Small intestine (tissue), 7 donors: ENCODE measurements around the gene ZGLP1. TPM values are rescaled to one million over a fixed set of nuclear protein-coding genes. Genes with fewer than 3 reads are reported as not detected.
A peak's percentile ranks its signal among the peaks of the same experiment; 100 is the strongest.

Experiments
- DNase-seq, 2 donors: peaks; one replicate each; pipeline versions ENCODE4 v3.0.0 to v3.0.0-alpha.2; 2013
- FAIRE-seq: peaks from 2 replicates; lab custom pipeline; 2012; peaks lifted over from hg19 to GRCh38; lab: Jason Lieb, UNC
- H3K27ac ChIP-seq, 3 donors: one replicate each; pipeline ENCODE4 v1.5.1; 2013; ENCODE audit warnings: low read length in 2 of 3, mild to moderate bottlenecking in 2 of 3, control low read depth in 1 of 3, inconsistent platforms in 1 of 3, low read depth in 1 of 3, moderate library complexity in 1 of 3
- H3K27me3 ChIP-seq, 3 donors: one replicate each; pipeline ENCODE4 v1.6.1; 2013; ENCODE audit warnings: low read length in 3 of 3, inconsistent platforms in 1 of 3; ENCODE audit not compliant: control insufficient read depth in 3 of 3, insufficient read depth in 3 of 3
- H3K36me3 ChIP-seq, 3 donors: one replicate each; pipeline ENCODE4 v1.6.1; 2013; ENCODE audit warnings: low read length in 3 of 3, inconsistent platforms in 1 of 3, low read depth in 1 of 3, mild to moderate bottlenecking in 1 of 3, moderate library complexity in 1 of 3; ENCODE audit not compliant: control insufficient read depth in 3 of 3, insufficient read depth in 2 of 3
- H3K4me1 ChIP-seq, 3 donors: one replicate each; pipeline ENCODE4 v1.6.1; 2013; ENCODE audit warnings: low read length in 2 of 3, inconsistent platforms in 1 of 3, low read depth in 1 of 3, mild to moderate bottlenecking in 1 of 3, moderate library complexity in 1 of 3; ENCODE audit not compliant: control insufficient read depth in 3 of 3, insufficient read depth in 2 of 3
- H3K4me3 ChIP-seq, 3 donors: one replicate each; pipeline ENCODE4 v1.5.1; 2013; ENCODE audit warnings: low read length in 3 of 3, control low read depth in 1 of 3, inconsistent platforms in 1 of 3, low read depth in 1 of 3, mild to moderate bottlenecking in 1 of 3, moderate library complexity in 1 of 3
- H3K9me3 ChIP-seq, 2 donors: one replicate each; pipeline ENCODE4 v1.6.1; 2013; ENCODE audit warnings: low read depth in 1 of 2, low read length in 1 of 2; ENCODE audit not compliant: control insufficient read depth in 2 of 2, insufficient read depth in 1 of 2
- WGBS, 3 donors: extraction: QIAGEN DNeasy Blood & Tissue Kit; methylation state at CpG; one replicate each; pipeline ENCODE4 v1.1.7; 2013; 5-methylcytosine and 5-hydroxymethylcytosine counted together
- polyA plus RNA-seq, 4 donors: library from polyadenylated mRNA; stranded (reverse) in 3 of 4; unstranded in 1 of 4; fragments of 200-250 nt in 3 of 4; fragments of 120-200 nt in 1 of 4; gene quantifications; one replicate each; pipeline versions ENCODE4 v1.2.1 to v1.2.3, GENCODE V29; 2013
- donor health status: healthy with polysubstance abuse.
- donor health status: control.
- donor health status: control.
- donor health status: Bipolar disorder and iron deficiency.
- donor health status: healthy.

The ZGLP1 gene
- polyA plus RNA-seq, 4 donors, result 5.8 to 9.5 (median 7.7) TPM

- FAIRE-seq (no peak), DNase-seq (no peak)
- H3K27me3 ChIP-seq, result peaks cover 0 to 5% (median 0%) of the 10 kb centered on the region in 3 donors
- 74 to 87% (median 76%) methylated on average over 5 of the region's 5 CpGs for WGBS, 3 donors
- no peak overlapping the region for H3K4me3 ChIP-seq
- no peaks in the 10 kb centered on the region for H3K9me3 ChIP-seq
- peaks cover 0 to 25% (median 4%) of the 10 kb centered on the region in 3 donors for H3K36me3 ChIP-seq
- no peaks in the 10 kb centered on the region for H3K4me1 ChIP-seq
- no peak overlapping the region for H3K27ac ChIP-seq
Observed at GRCh38 chr19:10279737-10280442, 29.7 kb downstream of the ZGLP1 start.

- Histone ChIP-seq H3K9me3 (no peaks in the 10 kb centered on the region), H3K4me1 (no peaks in the 10 kb centered on the region), H3K27me3 (peaks cover 0 to 5% (median 0%) of the 10 kb centered on the region in 3 donors), H3K4me3 (no peak overlapping the region), H3K27ac (no peak overlapping the region), H3K36me3 (peaks cover 0 to 19% (median 3%) of the 10 kb centered on the region in 3 donors)
- DNase-seq, result no peak
- FAIRE-seq, result no peak
- 96 to 100% (median 99%) methylated on average over 1 of the region's 1 CpG for WGBS, 3 donors
Observed at GRCh38 chr19:10278935-10279334, 30.7 kb downstream of the ZGLP1 start.

- Histone ChIP-seq H3K4me1 (no peaks in the 10 kb centered on the region), H3K36me3 (peaks cover 0 to 11% (median 3%) of the 10 kb centered on the region in 3 donors), H3K27ac (no peak overlapping the region), H3K4me3 (no peak overlapping the region), H3K27me3 (peaks cover 0 to 5% (median 0%) of the 10 kb centered on the region in 3 donors), H3K9me3 (no peaks in the 10 kb centered on the region)
- 85 to 90% (median 87%) methylated on average over 9 of the region's 9 CpGs for WGBS, 3 donors
- DNase-seq (no peak), FAIRE-seq (no peak)
Observed at GRCh38 chr19:10277795-10278589, 31.6 kb downstream of the ZGLP1 start.

GRCh38 chr19:10274589-10274988 lies 35.0 kb downstream of the ZGLP1 start:
- peaks cover 0 to 33% (median 0%) of the 10 kb centered on the region in 3 donors for H3K27me3 ChIP-seq
- H3K4me1 ChIP-seq, result peaks cover 0 to 16% (median 0%) of the 10 kb centered on the region in 3 donors
- no peak overlapping the region for H3K27ac ChIP-seq
- H3K4me3 ChIP-seq, result no peak overlapping the region
- H3K36me3 ChIP-seq, result peaks cover 0 to 9% (median 3%) of the 10 kb centered on the region in 3 donors
- WGBS, 3 donors, result 83 to 89% (median 87%) methylated on average over 10 of the region's 10 CpGs
- DNase-seq (no peak), FAIRE-seq (no peak)
- no peaks in the 10 kb centered on the region for H3K9me3 ChIP-seq

GRCh38 chr19:10271543-10272086 lies 38.0 kb downstream of the ZGLP1 start:
- Histone ChIP-seq H3K4me3 (peak overlapping the region; percentile 52 to 63 (median 61)), H3K36me3 (peaks cover 0 to 7% (median 3%) of the 10 kb centered on the region in 3 donors), H3K27me3 (peaks cover 0 to 29% (median 0%) of the 10 kb centered on the region in 3 donors), H3K27ac (peak overlapping the region in 2 of 3 donors; percentile 16 to 93), H3K4me1 (peaks cover 0 to 17% (median 0%) of the 10 kb centered on the region in 3 donors), H3K9me3 (no peaks in the 10 kb centered on the region)
- DNase-seq (peak in 1 of 2 donors; percentile 40), FAIRE-seq (no peak)
- WGBS, 3 donors, result 15 to 25% (median 15%) methylated on average over 12 of the region's 12 CpGs

GRCh38 chr19:10270616-10271394 lies 38.8 kb downstream of the ZGLP1 start, which contains the start of gene ICAM1:
TSS of gene ICAM1 (plus strand) at chr19:10271120. CDS start at chr19:10271160, 40 bp downstream.
- DNase-seq (peak; percentile 52 to 92), FAIRE-seq (no peak)
- no peaks in the 10 kb centered on the region for H3K9me3 ChIP-seq
- peaks cover 0 to 29% (median 0%) of the 10 kb centered on the region in 3 donors for H3K27me3 ChIP-seq
- H3K36me3 ChIP-seq, result peaks cover 0 to 7% (median 3%) of the 10 kb centered on the region in 3 donors
- peaks cover 0 to 17% (median 0%) of the 10 kb centered on the region in 3 donors for H3K4me1 ChIP-seq
- H3K4me3 ChIP-seq, result peak within 1 kb of the TSS; percentile 52 to 63 (median 61)
- WGBS, 3 donors, result 2 to 4% (median 4%) methylated on average over 45 to 51 of the region's 51 CpGs
- peak within 1 kb of the TSS; percentile 67 to 93 (median 79) for H3K27ac ChIP-seq

GRCh38 chr19:10270180-10270615 lies 39.4 kb downstream of the ZGLP1 start:
- FAIRE-seq, result no peak
- H3K36me3 ChIP-seq, result peaks cover 0 to 6% (median 3%) of the 10 kb centered on the region in 3 donors
- DNase-seq, result peak; percentile 44 to 62
- no peaks in the 10 kb centered on the region for H3K9me3 ChIP-seq
- H3K4me3 ChIP-seq, result peak overlapping the region; percentile 52 to 63 (median 61)
- peak overlapping the region; percentile 67 to 93 (median 79) for H3K27ac ChIP-seq
- peaks cover 0 to 17% (median 0%) of the 10 kb centered on the region in 3 donors for H3K4me1 ChIP-seq
- WGBS, 3 donors, result 2 to 5% (median 3%) methylated on average over 34 to 37 of the region's 37 CpGs
- H3K27me3 ChIP-seq, result peaks cover 0 to 29% (median 0%) of the 10 kb centered on the region in 3 donors
